CD4-positive, alpha-beta T cell treated with Interleukin-15 for 1 hour (primary cell): ENCODE results near the gene LMF1.

Experiments
- DNase-seq: peaks from one replicate; pipeline ENCODE4 v3.0.0-alpha.2; 2020

The LMF1 gene

GRCh38 chr16:970766-971581, at the start of gene LMF1:
TSS of gene LMF1 (minus strand) at chr16:970984. CDS start at chr16:970980, 4 bp downstream.
- peak; percentile 94 for DNase-seq

DNA sequence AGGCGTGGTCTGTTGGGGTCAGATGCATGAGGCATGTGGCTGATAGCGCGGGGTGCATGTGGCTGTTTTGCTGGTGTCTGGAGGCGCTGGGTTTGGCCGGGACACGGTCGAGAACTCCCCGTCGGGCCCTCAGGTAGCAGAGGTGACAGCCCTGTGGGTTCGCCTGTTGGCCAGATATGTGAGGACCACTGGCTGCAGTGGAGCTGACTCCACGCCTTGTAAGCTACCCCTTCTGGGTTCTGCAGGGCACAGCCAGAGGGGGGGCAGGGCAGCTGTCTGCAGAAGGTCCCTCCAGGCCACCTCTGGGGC, 49.3 kb upstream of the LMF1 start:
- no peak for DNase-seq

DNA sequence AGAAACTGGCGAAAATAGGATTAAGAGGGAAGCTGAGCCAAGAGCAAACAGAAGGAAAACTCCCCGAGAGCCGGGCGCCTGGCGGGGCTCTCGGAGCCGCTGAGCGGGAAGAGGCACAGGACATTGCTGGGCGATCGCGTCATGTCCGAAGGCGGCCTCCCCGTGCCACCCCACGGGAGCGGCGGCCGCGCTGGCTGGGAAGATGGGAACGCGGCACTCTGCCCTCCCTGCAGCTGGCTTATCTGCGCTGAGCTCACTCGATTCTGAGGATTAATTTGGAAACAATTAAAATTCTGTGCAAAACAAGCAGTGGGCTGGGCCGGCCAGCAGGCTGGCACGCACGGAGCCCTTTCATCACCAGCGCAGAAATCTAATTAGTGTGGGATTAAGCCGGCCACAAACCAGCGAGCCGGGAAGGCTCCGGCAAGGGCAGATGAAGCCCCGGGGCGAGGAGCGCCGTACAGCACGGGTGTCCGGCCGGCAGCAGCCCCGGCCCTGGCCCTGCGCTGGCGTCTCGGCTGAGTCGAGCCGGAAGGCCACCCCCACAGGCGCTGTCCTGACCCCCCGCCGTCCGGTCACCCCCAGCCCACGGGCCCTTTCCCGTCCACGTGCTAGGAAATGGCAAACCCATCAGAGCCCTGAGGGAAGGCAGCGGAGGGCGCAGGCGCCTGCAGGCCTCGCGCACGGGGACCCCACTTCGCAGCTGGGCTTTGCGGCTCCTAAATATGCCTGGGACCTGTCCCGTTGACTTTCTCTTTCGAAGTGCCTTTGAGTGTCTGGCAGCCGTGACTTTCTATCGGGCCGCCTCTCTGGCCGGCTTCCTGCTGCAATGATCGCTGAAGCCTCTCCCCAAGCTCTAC, 48.7 kb upstream of the LMF1 start:
- no peak for DNase-seq

DNA sequence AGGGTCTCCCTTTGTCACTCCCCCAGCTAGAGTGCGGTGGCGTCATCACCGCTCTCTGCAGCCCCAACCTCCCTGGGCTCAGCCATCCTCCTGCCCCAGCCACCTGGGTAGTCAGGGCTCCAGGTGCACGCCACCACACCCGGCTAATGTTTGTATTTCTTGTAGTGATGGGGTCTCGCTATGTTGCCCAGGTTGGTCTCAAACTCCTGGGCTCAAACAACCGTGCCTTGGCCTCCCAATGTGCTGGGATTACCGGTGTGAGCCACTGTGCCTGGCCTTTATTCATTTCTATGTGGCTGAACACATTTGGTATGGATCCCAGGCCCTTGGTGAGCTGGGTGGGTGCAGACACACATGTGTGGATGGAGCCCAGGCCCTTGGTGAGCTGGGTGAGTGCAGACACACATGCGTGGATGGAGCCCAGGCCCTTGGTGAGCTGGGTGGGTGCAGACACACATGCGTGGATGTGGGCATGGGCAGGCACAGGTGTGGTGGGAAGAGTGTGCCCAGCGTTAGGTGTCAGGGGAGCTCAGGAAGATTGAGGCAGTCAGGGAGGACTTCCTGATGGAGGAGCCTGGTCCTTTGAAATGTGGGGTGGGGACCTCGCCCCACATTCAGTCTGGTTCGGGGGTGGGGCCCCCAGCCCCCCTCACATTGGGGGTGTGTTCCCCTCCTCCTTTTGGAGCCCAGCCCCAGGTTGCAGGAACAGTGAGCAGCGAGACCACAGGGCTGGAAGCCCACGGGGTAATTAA, 47.8 kb upstream of the LMF1 start:
- no peak for DNase-seq

DNA sequence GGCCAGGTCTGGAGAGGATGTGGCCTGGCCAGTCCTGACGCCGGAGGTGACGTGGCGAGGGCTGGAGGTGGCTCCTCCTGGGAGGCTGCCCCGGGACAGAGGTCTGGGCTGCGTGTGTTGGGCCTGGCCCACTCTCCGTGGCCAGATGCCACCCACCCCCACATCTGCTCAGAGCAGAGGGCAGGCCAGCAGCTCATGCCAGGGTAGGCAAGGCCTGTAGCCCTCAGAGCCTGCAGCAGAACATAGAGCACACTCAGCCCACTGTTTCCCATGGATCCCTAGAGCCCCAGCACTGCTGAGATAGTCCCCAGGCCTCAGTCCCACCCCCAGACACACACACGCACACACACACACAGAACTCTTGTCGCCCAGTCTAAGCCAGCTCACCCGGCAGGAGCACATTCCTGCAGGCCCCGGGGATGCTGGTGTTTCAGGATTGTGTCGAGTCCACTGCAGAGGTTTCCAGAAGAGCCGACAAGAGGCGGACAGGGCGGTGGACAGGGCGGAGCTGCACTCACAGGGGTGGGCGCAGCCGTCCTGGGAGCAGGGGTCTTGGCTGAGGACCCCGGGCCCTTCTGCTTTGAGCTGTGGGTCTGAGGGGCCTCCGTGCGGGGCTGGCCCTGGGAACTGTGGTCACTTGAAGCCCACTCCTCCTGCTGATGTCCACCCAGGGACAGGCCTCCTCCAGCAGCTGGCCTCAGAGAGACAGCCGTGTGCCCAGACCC, 44.1 kb upstream of the LMF1 start:
- no peak for DNase-seq

- DNase-seq, result no peak
These were observed 43.4 kb upstream of the LMF1 start for GRCh38 chr16:1014221-1014620.

DNA sequence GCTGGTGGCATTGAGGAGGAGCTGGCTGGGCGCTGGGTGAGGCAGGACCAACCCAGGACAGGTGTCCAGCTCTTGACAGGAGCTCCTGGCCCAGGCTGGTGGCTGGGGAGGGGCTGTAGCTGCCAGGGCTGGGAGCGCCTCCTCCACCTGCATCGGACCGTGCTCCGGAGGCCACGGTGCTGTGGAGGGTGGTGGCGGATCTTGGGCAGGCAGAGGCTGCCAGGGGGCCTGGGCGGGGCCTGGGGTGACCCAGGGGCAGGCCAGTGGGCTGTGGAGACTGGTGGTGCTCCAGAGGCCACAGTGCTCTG, 42.8 kb upstream of the LMF1 start:
- no peak for DNase-seq

- no peak for DNase-seq
These were observed 42.2 kb upstream of the LMF1 start for GRCh38 chr16:1012722-1013592.

DNA sequence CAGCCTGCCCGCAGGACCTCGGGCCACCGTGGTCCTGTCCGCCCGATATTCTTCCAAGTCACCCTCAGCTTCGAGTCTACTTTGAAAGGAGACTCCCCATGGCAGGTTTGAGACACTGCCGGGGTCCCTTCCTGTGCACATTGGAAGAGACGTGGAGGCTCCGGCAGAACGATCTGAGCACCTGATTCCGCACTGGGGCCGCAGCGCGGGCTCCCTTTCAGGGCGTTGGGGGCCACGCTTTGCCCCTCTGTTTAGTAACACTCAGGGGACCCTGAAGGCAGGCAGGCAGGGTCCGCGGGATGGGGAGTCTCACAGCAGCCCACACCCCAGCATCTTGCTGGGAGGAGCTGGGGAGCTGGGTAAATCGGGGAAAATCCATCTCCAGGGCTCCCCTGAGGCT, 41.4 kb upstream of the LMF1 start:
- no peak for DNase-seq

- no peak for DNase-seq
These were observed 40.7 kb upstream of the LMF1 start for GRCh38 chr16:1011316-1012082.

DNA sequence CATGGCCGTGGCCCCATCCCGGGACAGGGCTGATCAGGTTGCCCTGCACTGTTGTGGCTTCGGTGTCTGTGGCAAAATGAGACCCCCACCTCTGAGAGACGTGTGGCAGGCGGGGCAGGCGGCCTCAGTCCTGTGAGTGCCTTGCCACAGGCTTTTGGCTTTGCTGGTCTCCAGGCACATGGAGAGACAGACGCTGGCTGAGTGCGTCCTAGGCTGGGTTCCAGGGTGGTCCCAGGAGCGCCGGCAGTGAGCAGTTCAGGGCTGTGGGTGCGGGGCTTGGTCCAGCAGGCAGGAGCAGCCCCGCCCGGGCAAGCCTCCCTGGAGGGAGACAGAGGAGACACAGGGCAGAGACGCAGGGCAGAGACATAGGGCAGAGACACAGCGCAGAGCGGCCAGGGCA, 40.0 kb upstream of the LMF1 start:
- DNase-seq, result no peak

- no peak for DNase-seq
These were observed 39.5 kb upstream of the LMF1 start for GRCh38 chr16:1010251-1010650.

DNA sequence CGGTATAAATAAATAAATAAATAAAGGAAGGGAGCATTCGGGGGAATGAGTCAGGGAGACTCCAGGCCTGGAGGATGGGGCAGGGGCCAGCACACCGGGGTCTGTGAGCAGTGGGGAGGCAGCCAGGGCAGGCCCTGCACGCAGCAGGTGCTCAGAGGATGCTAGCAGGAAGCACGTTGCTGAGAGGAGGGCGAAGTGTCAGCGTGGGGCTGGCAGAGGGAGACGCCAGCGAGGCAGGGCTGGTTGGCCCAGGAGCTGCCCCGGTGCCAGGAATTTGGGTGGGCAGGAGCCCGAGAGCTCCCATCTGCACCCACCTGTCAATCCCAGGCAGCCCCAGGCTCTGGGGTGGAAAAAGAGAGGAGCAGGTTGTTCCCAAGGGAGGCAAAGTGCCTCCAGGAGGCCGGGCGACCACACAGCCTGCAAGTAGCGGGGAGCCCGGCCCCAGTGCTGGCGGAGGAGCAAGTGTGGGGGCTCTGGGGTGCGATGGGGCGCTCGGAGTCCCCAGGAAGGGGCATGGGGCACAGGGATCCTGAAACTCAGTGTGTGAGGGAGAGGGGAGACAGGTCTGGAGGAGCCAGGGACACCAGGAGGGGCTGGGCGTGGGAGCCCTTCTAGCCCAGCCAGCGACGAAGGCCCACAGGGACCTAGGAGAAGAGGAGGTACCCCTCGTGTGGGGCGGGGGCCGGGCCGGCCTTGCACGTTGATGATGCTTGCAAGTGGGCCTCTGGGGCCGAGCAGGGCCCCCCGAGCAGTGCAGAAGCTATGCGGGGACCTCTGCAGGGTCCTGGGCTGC, 38.8 kb upstream of the LMF1 start:
- no peak for DNase-seq

DNA sequence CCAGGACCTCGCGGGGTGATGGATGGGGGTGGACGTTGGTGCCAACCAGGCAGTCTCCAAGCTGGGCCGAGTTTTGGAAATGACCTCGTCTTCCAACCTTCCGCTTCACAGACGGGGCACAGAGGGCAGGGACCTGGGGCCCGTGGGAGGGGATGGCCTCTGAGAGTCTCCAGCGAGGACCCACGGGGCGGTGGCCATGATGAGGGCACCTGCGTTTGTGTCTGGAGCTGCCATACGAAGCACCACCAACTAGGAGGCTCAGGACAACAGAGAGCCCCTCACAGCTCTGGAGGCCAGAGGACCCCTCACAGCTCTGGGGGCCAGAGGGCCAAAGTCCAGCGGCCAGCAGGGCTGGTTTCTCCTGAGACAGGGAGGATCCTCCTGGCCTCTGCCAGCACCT, 37.3 kb upstream of the LMF1 start:
- no peak for DNase-seq

DNA sequence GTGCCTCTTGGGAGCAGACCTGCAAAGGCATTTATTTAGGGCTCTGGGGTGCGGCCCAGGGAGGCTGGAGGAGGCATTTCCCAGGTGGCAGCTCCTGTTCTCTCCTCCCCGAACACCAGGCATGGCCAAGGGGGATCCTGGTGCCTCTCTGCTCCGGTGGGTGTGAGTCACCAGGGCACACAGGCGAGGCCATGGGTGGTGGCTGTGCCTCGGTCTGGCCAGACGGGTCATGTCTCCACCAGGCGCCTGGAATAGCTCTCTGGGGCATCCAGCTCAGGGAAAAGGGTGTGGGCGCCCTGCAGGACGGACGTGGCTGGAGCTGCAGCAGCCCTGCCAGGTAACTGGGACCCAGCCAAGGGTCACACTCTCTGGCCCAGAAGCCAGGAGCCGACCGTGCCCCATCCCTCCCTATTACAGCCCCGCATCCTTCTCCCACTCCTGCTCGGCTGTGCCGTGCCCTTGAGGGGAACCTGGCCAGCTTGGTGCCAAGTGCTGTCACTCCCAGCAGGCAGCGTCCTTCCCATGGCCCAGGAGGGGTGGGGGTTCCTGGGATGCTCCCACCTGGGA, 36.6 kb upstream of the LMF1 start:
- DNase-seq, result no peak

DNA sequence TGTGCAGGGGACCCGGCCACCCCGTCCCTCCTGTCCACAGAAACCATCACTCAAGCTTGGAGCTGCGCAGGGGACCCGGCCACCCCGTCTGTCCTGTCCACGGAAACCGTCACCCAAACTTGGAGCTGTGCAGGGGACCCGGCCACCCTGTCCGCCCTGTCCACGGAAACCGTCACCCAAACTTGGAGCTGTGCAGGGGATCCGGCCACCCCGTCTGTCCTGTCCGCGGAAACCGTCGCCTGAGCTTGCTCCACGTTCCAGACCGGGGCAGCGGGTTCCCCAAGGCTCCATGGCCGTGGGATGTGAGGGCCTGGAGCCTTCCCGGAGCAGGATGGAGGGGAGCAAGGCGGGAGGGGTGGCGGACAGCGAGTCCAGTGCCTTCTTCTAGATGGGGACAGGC, 36.0 kb upstream of the LMF1 start:
- no peak for DNase-seq

DNA sequence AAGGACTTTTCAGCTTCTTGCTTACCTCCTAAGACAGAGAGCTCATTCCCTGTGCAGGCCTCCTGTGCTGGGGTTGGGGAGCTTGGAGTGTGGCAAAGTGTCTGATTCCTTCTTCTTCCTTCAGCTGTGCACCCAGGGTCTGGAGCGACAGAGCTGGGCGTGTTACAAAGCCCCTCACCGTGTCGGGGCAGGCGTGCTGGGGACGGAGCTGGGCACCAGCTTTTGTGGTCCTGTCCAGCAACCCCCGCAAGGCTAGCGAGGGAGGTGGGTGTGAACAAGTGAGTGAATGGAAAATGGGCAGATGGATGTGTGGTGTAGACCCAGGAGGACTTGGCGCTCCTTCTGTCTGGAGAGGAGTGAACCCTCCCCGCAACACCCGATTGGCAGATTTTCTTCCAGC, 34.5 kb upstream of the LMF1 start:
- no peak for DNase-seq

GRCh38 chr16:1003391-1004347, 32.9 kb upstream of the LMF1 start:
- no peak for DNase-seq
